Activated CD4-positive, alpha-beta T cell treated with anti-CD3 and anti-CD28 coated beads for 36 hours (primary cell): Measurements from ENCODE around the gene ATP7B. TPM values are rescaled to one million over a fixed set of nuclear protein-coding genes. Genes with fewer than 3 reads are reported as not detected.
A peak's percentile ranks its signal among the peaks of the same experiment; 100 is the strongest.

ENCODE experiments used
- ATAC-seq: fragments of 200-7000 bp; cut with Tn5 transposase; one replicate; pipeline ENCODE4 v1.10.0; 2021; ENCODE audit warnings: mild to moderate bottlenecking, moderate library complexity
- CTCF ChIA-PET: fragments of 350-600 bp; sonication (Branson Sonifier 250); formaldehyde crosslinking; loops from one replicate; lab custom pipeline; 2021; ENCODE audit warnings: antibody characterized with exemption; lab: Charles Lee
- POLR2A ChIA-PET: fragments of 350-600 bp; sonication (Branson Sonifier 250); formaldehyde crosslinking; loops from one replicate; lab custom pipeline; 2021; ENCODE audit warnings: antibody characterized with exemption, inconsistent platforms; lab: Charles Lee
- DNase-seq: peaks from one replicate; pipeline ENCODE4 v3.0.0-alpha.2; 2020
- H3K27ac Mint-ChIP-seq: one replicate; pipeline ENCODE4 v1.8.0; 2021; ENCODE audit warnings: mixed read lengths
- H3K27me3 Mint-ChIP-seq: one replicate; pipeline ENCODE4 v1.8.0; 2021; ENCODE audit warnings: mixed read lengths
- H3K36me3 Mint-ChIP-seq: one replicate; pipeline ENCODE4 v1.8.0; 2021; ENCODE audit warnings: low read depth, mixed read lengths
- H3K4me1 Mint-ChIP-seq: one replicate; pipeline ENCODE4 v1.8.0; 2021; ENCODE audit warnings: mixed read lengths
- H3K4me3 Mint-ChIP-seq: one replicate; pipeline ENCODE4 v1.8.0; 2021; ENCODE audit warnings: mild to moderate bottlenecking, moderate library complexity, mixed read lengths
- H3K9me3 Mint-ChIP-seq: one replicate; pipeline ENCODE4 v1.8.0; 2021; ENCODE audit warnings: low read depth, mixed read lengths
- intact Hi-C, 2 experiments: fragments of 100-400 bp; cut with DNase I in 1 of 2; cut with micrococcal nuclease in 1 of 2; formaldehyde crosslinking; loops; one replicate each; pipeline versions ENCODE4 v1.14.2 to v1.15.1; 2022 to 2024; cut with DNase I, micrococcal nuclease
- total RNA-seq, 2 experiments: library from RNA; stranded (reverse); gene quantifications; one replicate each; pipeline ENCODE4 v1.2.3, GENCODE V29; 2021

The ATP7B gene
- total RNA-seq, 2 experiments from 2014 or later, result 1.1 to 1.4 TPM

- H3K36me3 Mint-ChIP-seq, result no peaks in the 10 kb centered on the region
- peaks cover 28% of the 10 kb centered on the region for H3K4me1 Mint-ChIP-seq
- ChIA-PET CTCF (interaction anchor here (1.1 kb wide), 1 partner anchor 16 kb away, joined by 3 read pairs; no protein-coding TSS in a partner anchor), POLR2A (no interaction called here)
- H3K9me3 Mint-ChIP-seq, result no peaks in the 10 kb centered on the region
- no peak overlapping the region for H3K27ac Mint-ChIP-seq
- ATAC-seq, result no peak
- DNase-seq, result no peak
- intact Hi-C loops, result loop anchor here in 1 of 2 experiments (5.0 kb wide), 1 partner anchor 88 kb away; no protein-coding TSS in a partner anchor
- H3K27me3 Mint-ChIP-seq, result peaks cover 5% of the 10 kb centered on the region
- no peak overlapping the region for H3K4me3 Mint-ChIP-seq
Measured at GRCh38 chr13:51905787-51906186, 105.5 kb downstream of the ATP7B start.

GRCh38 chr13:51902776-51903175 is 108.5 kb downstream of the ATP7B start:
- peaks cover 7% of the 10 kb centered on the region for H3K4me1 Mint-ChIP-seq
- H3K27ac Mint-ChIP-seq, result no peak overlapping the region
- H3K9me3 Mint-ChIP-seq, result no peaks in the 10 kb centered on the region
- no peaks in the 10 kb centered on the region for H3K36me3 Mint-ChIP-seq
- intact Hi-C loops, result no loop called here
- DNase-seq (no peak), ATAC-seq (no peak)
- H3K4me3 Mint-ChIP-seq, result no peak overlapping the region
- peaks cover 6% of the 10 kb centered on the region for H3K27me3 Mint-ChIP-seq
- CTCF ChIA-PET, result interaction anchor here (2.0 kb wide), 1 partner anchor 12 kb away, joined by 6 read pairs; no protein-coding TSS in a partner anchor
- POLR2A ChIA-PET, result no interaction called here

GRCh38 chr13:51900471-51900870 is 110.8 kb downstream of the ATP7B start:
- POLR2A ChIA-PET, result no interaction called here
- no peak for DNase-seq
- Mint-ChIP-seq H3K4me1 (peaks cover 5% of the 10 kb centered on the region), H3K9me3 (no peaks in the 10 kb centered on the region), H3K36me3 (no peaks in the 10 kb centered on the region), H3K27ac (no peak overlapping the region), H3K27me3 (peaks cover 6% of the 10 kb centered on the region), H3K4me3 (no peak overlapping the region)
- CTCF ChIA-PET, result no interaction called here
- intact Hi-C loops, result no loop called here
- ATAC-seq, result no peak

GRCh38 chr13:51895906-51896888 is 115.1 kb downstream of the ATP7B start:
- H3K27me3 Mint-ChIP-seq, result peaks cover 5% of the 10 kb centered on the region
- ChIA-PET CTCF (interaction anchor here (0.5 to 2.1 kb wide), 11 partner anchors 9 to 863 kb away, joined by 3 to 16 read pairs (median 4); partner anchors contain the start of gene NEK5), POLR2A (no interaction called here)
- H3K4me3 Mint-ChIP-seq, result no peak overlapping the region
- H3K27ac Mint-ChIP-seq, result no peak overlapping the region
- no peaks in the 10 kb centered on the region for H3K36me3 Mint-ChIP-seq
- H3K4me1 Mint-ChIP-seq, result no peaks in the 10 kb centered on the region
- peak; percentile 69 for DNase-seq
- peak; percentile 78 for ATAC-seq
- intact Hi-C loops, result loop anchor here (1.0 to 5.0 kb wide), 3 partner anchors 28 to 556 kb away; partner anchors contain the start of gene VPS36 (in 1 of the 2)
- no peaks in the 10 kb centered on the region for H3K9me3 Mint-ChIP-seq

- no peaks in the 10 kb centered on the region for H3K4me1 Mint-ChIP-seq
- H3K27ac Mint-ChIP-seq, result no peak overlapping the region
- ATAC-seq (no peak), DNase-seq (no peak)
- no peaks in the 10 kb centered on the region for H3K36me3 Mint-ChIP-seq
- peaks cover 3% of the 10 kb centered on the region for H3K27me3 Mint-ChIP-seq
- ChIA-PET CTCF (interaction anchor here (1.2 to 2.1 kb wide), 3 partner anchors 233 to 608 kb away, joined by 3 to 16 read pairs (median 4); partner anchors contain the start of gene NEK5), POLR2A (no interaction called here)
- H3K4me3 Mint-ChIP-seq, result no peak overlapping the region
- no peaks in the 10 kb centered on the region for H3K9me3 Mint-ChIP-seq
- intact Hi-C loops, result no loop called here
Measured at GRCh38 chr13:51894239-51894638, 117.0 kb downstream of the ATP7B start.

GRCh38 chr13:51892657-51893056 is 118.6 kb downstream of the ATP7B start:
- Mint-ChIP-seq H3K4me1 (no peaks in the 10 kb centered on the region), H3K27ac (no peak overlapping the region), H3K27me3 (peaks cover 3% of the 10 kb centered on the region), H3K4me3 (no peak overlapping the region), H3K9me3 (no peaks in the 10 kb centered on the region), H3K36me3 (no peaks in the 10 kb centered on the region)
- DNase-seq, result no peak
- ChIA-PET CTCF (interaction anchor here (0.5 to 1.2 kb wide), 5 partner anchors 11 to 822 kb away, joined by 3 to 4 read pairs (median 3); no protein-coding TSS in a partner anchor), POLR2A (no interaction called here)
- intact Hi-C loops, result no loop called here
- ATAC-seq, result no peak

- H3K4me3 Mint-ChIP-seq, result no peak overlapping the region
- no peak overlapping the region for H3K27ac Mint-ChIP-seq
- H3K9me3 Mint-ChIP-seq, result peaks cover 2% of the 10 kb centered on the region
- DNase-seq, result no peak
- H3K36me3 Mint-ChIP-seq, result peaks cover 3% of the 10 kb centered on the region
- CTCF ChIA-PET, result interaction anchor here (0.5 to 1.9 kb wide), 2 partner anchors 8 to 321 kb away, joined by 4 to 7 read pairs; no protein-coding TSS in a partner anchor
- H3K4me1 Mint-ChIP-seq, result no peaks in the 10 kb centered on the region
- ATAC-seq, result no peak
- POLR2A ChIA-PET, result no interaction called here
- intact Hi-C loops, result no loop called here
- peaks cover 2% of the 10 kb centered on the region for H3K27me3 Mint-ChIP-seq
Measured at GRCh38 chr13:51887468-51887867, 123.8 kb downstream of the ATP7B start.

GRCh38 chr13:51885651-51886050 is 125.6 kb downstream of the ATP7B start:
- ChIA-PET CTCF (interaction anchor here (1.1 to 1.9 kb wide), 3 partner anchors 10 to 37 kb away, joined by 3 to 7 read pairs (median 3); no protein-coding TSS in a partner anchor), POLR2A (no interaction called here)

GRCh38 chr13:51883226-51883600 is 128.0 kb downstream of the ATP7B start:
- Mint-ChIP-seq H3K27ac (no peak overlapping the region), H3K4me3 (no peak overlapping the region), H3K27me3 (peaks cover 2% of the 10 kb centered on the region), H3K36me3 (peaks cover 3% of the 10 kb centered on the region), H3K9me3 (peaks cover 4% of the 10 kb centered on the region), H3K4me1 (peaks cover 7% of the 10 kb centered on the region)
- no peak for DNase-seq
- intact Hi-C loops, result no loop called here
- POLR2A ChIA-PET, result no interaction called here
- CTCF ChIA-PET, result no interaction called here
- ATAC-seq, result no peak

More at GRCh38 chr13:51885651-51886050, 125.6 kb downstream of the ATP7B start:
- no peak for DNase-seq
- no peak for ATAC-seq
- peaks cover 4% of the 10 kb centered on the region for H3K9me3 Mint-ChIP-seq
- peaks cover 2% of the 10 kb centered on the region for H3K27me3 Mint-ChIP-seq
- no peaks in the 10 kb centered on the region for H3K4me1 Mint-ChIP-seq
- intact Hi-C loops, result no loop called here
- H3K4me3 Mint-ChIP-seq, result no peak overlapping the region
- peaks cover 3% of the 10 kb centered on the region for H3K36me3 Mint-ChIP-seq
- H3K27ac Mint-ChIP-seq, result no peak overlapping the region
